Measurements from ENCODE around the gene ZNF428. TPM values are rescaled to one million over a fixed set of nuclear protein-coding genes. Genes with fewer than 3 reads are reported as not detected.

The ZNF428 gene
- total and polyA plus RNA-seq, 2 donors (not counting 1 experiment from before 2014, with no cell fraction given), result 17.2 to 43.9 TPM

GRCh38 chr19:43581467-43581866 lies 38.0 kb downstream of the ZNF428 start:
- no peaks in the 10 kb centered on the region for H4K20me1 ChIP-seq (ENCODE audit: control insufficient read depth, extremely low read depth, insufficient read depth, low read length)
- H3K4me1 ChIP-seq (ENCODE audit: control insufficient read depth, extremely low read depth, insufficient read depth, low read length), result no peaks in the 10 kb centered on the region
- no peak overlapping the region for H3K27ac ChIP-seq (ENCODE audit: insufficient read depth, low read length)
- H3K79me2 ChIP-seq (ENCODE audit: control insufficient read depth, insufficient read depth, low read length), result no peaks in the 10 kb centered on the region
- no peak overlapping the region for H2AFZ ChIP-seq (ENCODE audit: low read length)
- DNase-seq (ENCODE audit: low read depth in 2 of 2), result no peak
- H3K4me2 ChIP-seq (ENCODE audit: extremely low read depth, insufficient read depth, low read length), result peak overlapping the region; percentile 15
- no peaks in the 10 kb centered on the region for H3K9me3 ChIP-seq (ENCODE audit: control insufficient read depth, insufficient read depth, low read depth, low read length)
- no peak for TF ChIP-seq EZH2 (IDR thresholded peaks at IDR 0.05; ENCODE audit: low read length, missing control alignments)
- TF ChIP-seq CTCF (conservative IDR thresholded peaks at IDR 0.05 in 1 of 2, IDR thresholded peaks at IDR 0.05 in 1 of 2; ENCODE audit: low read depth in 1 of 2, low read length in 2 of 2), result no peak
- H3K36me3 ChIP-seq (ENCODE audit: control insufficient read depth, insufficient read depth, low read length), result no peaks in the 10 kb centered on the region
- H3K9ac ChIP-seq (ENCODE audit: insufficient read depth, low read length), result no peak overlapping the region
- H3K4me3 ChIP-seq (replicated peaks in 1 of 4; ENCODE audit: control extremely low read depth in 1 of 4, insufficient read depth in 1 of 4, low read depth in 3 of 4, low read length in 4 of 4), result peak overlapping the region in 1 of 4 experiments; percentile 66
- no peaks in the 10 kb centered on the region for H3K27me3 ChIP-seq (ENCODE audit: control insufficient read depth, insufficient read depth, low read length)

GRCh38 chr19:43578787-43579186 lies 40.6 kb downstream of the ZNF428 start:
- Histone ChIP-seq H3K4me3 (replicated peaks in 1 of 4; ENCODE audit: control extremely low read depth in 1 of 4, insufficient read depth in 1 of 4, low read depth in 3 of 4, low read length in 4 of 4) (no peak overlapping the region), H2AFZ (ENCODE audit: low read length) (no peak overlapping the region), H3K4me2 (ENCODE audit: extremely low read depth, insufficient read depth, low read length) (no peak overlapping the region), H3K9ac (ENCODE audit: insufficient read depth, low read length) (no peak overlapping the region), H3K79me2 (ENCODE audit: control insufficient read depth, insufficient read depth, low read length) (peaks cover 6% of the 10 kb centered on the region), H4K20me1 (ENCODE audit: control insufficient read depth, extremely low read depth, insufficient read depth, low read length) (no peaks in the 10 kb centered on the region), H3K9me3 (ENCODE audit: control insufficient read depth, insufficient read depth, low read depth, low read length) (no peaks in the 10 kb centered on the region), H3K27me3 (ENCODE audit: control insufficient read depth, insufficient read depth, low read length) (no peaks in the 10 kb centered on the region), H3K27ac (ENCODE audit: insufficient read depth, low read length) (no peak overlapping the region), H3K4me1 (ENCODE audit: control insufficient read depth, extremely low read depth, insufficient read depth, low read length) (no peaks in the 10 kb centered on the region), H3K36me3 (ENCODE audit: control insufficient read depth, insufficient read depth, low read length) (no peaks in the 10 kb centered on the region)
- no peak for DNase-seq (ENCODE audit: low read depth in 2 of 2)
- no peak for TF ChIP-seq EZH2 (IDR thresholded peaks at IDR 0.05; ENCODE audit: low read length, missing control alignments)
- no peak for TF ChIP-seq CTCF (conservative IDR thresholded peaks at IDR 0.05 in 1 of 2, IDR thresholded peaks at IDR 0.05 in 1 of 2; ENCODE audit: low read depth in 1 of 2, low read length in 2 of 2)

GRCh38 chr19:43575955-43576878 lies 43.2 kb downstream of the ZNF428 start:
- H3K27ac ChIP-seq (ENCODE audit: insufficient read depth, low read length), result peak overlapping the region; percentile 76

More at GRCh38 chr19:43575955-43576878, 43.2 kb downstream of the ZNF428 start:
- Histone ChIP-seq H3K79me2 (ENCODE audit: control insufficient read depth, insufficient read depth, low read length) (peaks cover 6% of the 10 kb centered on the region), H2AFZ (ENCODE audit: low read length) (peak overlapping the region; percentile 65), H4K20me1 (ENCODE audit: control insufficient read depth, extremely low read depth, insufficient read depth, low read length) (no peaks in the 10 kb centered on the region), H3K9ac (ENCODE audit: insufficient read depth, low read length) (peak overlapping the region; percentile 5), H3K36me3 (ENCODE audit: control insufficient read depth, insufficient read depth, low read length) (no peaks in the 10 kb centered on the region), H3K4me2 (ENCODE audit: extremely low read depth, insufficient read depth, low read length) (peak overlapping the region; percentile 7), H3K4me3 (replicated peaks in 1 of 4; ENCODE audit: control extremely low read depth in 1 of 4, insufficient read depth in 1 of 4, low read depth in 3 of 4, low read length in 4 of 4) (peak overlapping the region in 2 of 4 experiments; percentile 34 to 99), H3K4me1 (ENCODE audit: control insufficient read depth, extremely low read depth, insufficient read depth, low read length) (no peaks in the 10 kb centered on the region), H3K9me3 (ENCODE audit: control insufficient read depth, insufficient read depth, low read depth, low read length) (no peaks in the 10 kb centered on the region), H3K27me3 (ENCODE audit: control insufficient read depth, insufficient read depth, low read length) (no peaks in the 10 kb centered on the region)
- DNase-seq (ENCODE audit: low read depth in 2 of 2), result no peak
- no peak for TF ChIP-seq CTCF (conservative IDR thresholded peaks at IDR 0.05 in 1 of 2, IDR thresholded peaks at IDR 0.05 in 1 of 2; ENCODE audit: low read depth in 1 of 2, low read length in 2 of 2)
- no peak for TF ChIP-seq EZH2 (IDR thresholded peaks at IDR 0.05; ENCODE audit: low read length, missing control alignments)
